B cell (primary cell): ENCODE measurements around the gene CACTIN. TPM values are rescaled to one million over a fixed set of nuclear protein-coding genes. Genes with fewer than 3 reads are reported as not detected.

Experiments
- ATAC-seq: fragments of 200-7000 bp; cut with Tn5 transposase; one replicate; pipeline ENCODE4 v1.10.0; 2021; ENCODE audit warnings: low read depth, mild to moderate bottlenecking, moderate number of reproducible peaks, moderate library complexity
- CTCF ChIA-PET: fragments of 350-600 bp; sonication (Branson Sonifier 250); formaldehyde crosslinking; loops from one replicate; lab custom pipeline; 2021; ENCODE audit warnings: antibody characterized with exemption, inconsistent platforms; lab: Charles Lee
- POLR2A ChIA-PET: fragments of 350-600 bp; sonication (Branson Sonifier 250); formaldehyde crosslinking; loops from one replicate; lab custom pipeline; 2021; ENCODE audit warnings: antibody characterized with exemption; lab: Charles Lee
- DNase-seq: peaks from one replicate; pipeline ENCODE4 v3.0.0; 2013
- H2AFZ ChIP-seq: 2 replicates; pipeline ENCODE4 v1.6.1; 2012; ENCODE audit warnings: mild to moderate bottlenecking, low read depth, low read length; ENCODE audit not compliant: insufficient read depth, poor library complexity, severe bottlenecking
- H3K27ac ChIP-seq, 2 donors: 1 replicate in 1 of 2; 2 replicates in 1 of 2; pipeline ENCODE4 v1.5.1; 2012 to 2013; ENCODE audit warnings: low read length in 2 of 2, mild to moderate bottlenecking in 2 of 2, moderate library complexity in 1 of 2
- H3K27me3 ChIP-seq, 4 experiments: fragments of 200-600 bp in 1 of 4; sonication (generic) in 1 of 4; replicated peaks in 1 of 4; 1 replicate in 2 of 4; 2 replicates in 2 of 4; pipeline versions ENCODE4 v1.6.1 to v1.7.0; 2013 to 2016; ENCODE audit warnings: low read length in 3 of 4, mild to moderate bottlenecking in 2 of 4, mixed read lengths in 1 of 4, moderate library complexity in 1 of 4; ENCODE audit not compliant: insufficient read depth in 4 of 4, control insufficient read depth in 3 of 4; ENCODE audit errors: control extremely low read depth in 1 of 4
- H3K36me3 ChIP-seq, 2 experiments: replicated peaks in 1 of 2; 1 replicate in 1 of 2; 2 replicates in 1 of 2; pipeline versions ENCODE4 v1.6.1 to v1.7.1; 2013; ENCODE audit warnings: low read length in 1 of 2; ENCODE audit not compliant: insufficient read depth in 2 of 2, control insufficient read depth in 1 of 2; ENCODE audit errors: control extremely low read depth in 1 of 2, extremely low read depth in 1 of 2
- H3K4me1 ChIP-seq, 2 donors: fragments of 200-600 bp in 1 of 2; sonication (generic) in 1 of 2; 1 replicate in 1 of 2; 2 replicates in 1 of 2; pipeline versions ENCODE4 v1.5.1 to v1.6.1; 2013 to 2017; ENCODE audit warnings: low read length in 2 of 2; ENCODE audit not compliant: control insufficient read depth in 2 of 2, insufficient read depth in 2 of 2
- H3K4me2 ChIP-seq: replicated peaks from 2 replicates; pipeline ENCODE3; 2012; ENCODE audit warnings: mild to moderate bottlenecking, low read depth, low read length; ENCODE audit not compliant: poor library complexity, severe bottlenecking
- H3K4me3 ChIP-seq, 5 experiments: fragments of 200-600 bp in 1 of 5; sonication (generic) in 1 of 5; 1 replicate in 3 of 5; 2 replicates in 2 of 5; pipeline versions ENCODE4 v1.5.1 to v1.7.0; 2011 to 2016; ENCODE audit warnings: low read length in 4 of 5, mild to moderate bottlenecking in 4 of 5, low read depth in 2 of 5, control low read depth in 1 of 5, moderate library complexity in 1 of 5; ENCODE audit not compliant: insufficient read depth in 1 of 5; ENCODE audit errors: control extremely low read depth in 1 of 5, extremely low read depth in 1 of 5
- H3K79me2 ChIP-seq: fragments of 200-600 bp; sonication (generic); one replicate; pipeline ENCODE4 v1.6.0; 2016; ENCODE audit warnings: low read length; ENCODE audit not compliant: control insufficient read depth, insufficient read depth
- H3K9ac ChIP-seq: fragments of 200-600 bp; sonication (generic); 2 replicates; pipeline ENCODE4 v1.6.1; 2017; ENCODE audit warnings: mild to moderate bottlenecking, low read length, moderate library complexity
- H3K9me3 ChIP-seq, 3 donors: one replicate each; pipeline versions ENCODE4 v1.6.1 to v1.7.1; 2013; ENCODE audit warnings: low read length in 2 of 3; ENCODE audit not compliant: control insufficient read depth in 2 of 3, insufficient read depth in 1 of 3; ENCODE audit errors: control extremely low read depth in 1 of 3
- H4K20me1 ChIP-seq: 2 replicates; pipeline ENCODE4 v1.6.0; 2012; ENCODE audit warnings: mild to moderate bottlenecking, low read length; ENCODE audit not compliant: insufficient read depth, control insufficient read depth, poor library complexity, severe bottlenecking
- H3K27ac Mint-ChIP-seq: one replicate; pipeline ENCODE4 v1.8.0; 2021; ENCODE audit warnings: mixed read lengths
- H3K27me3 Mint-ChIP-seq: one replicate; pipeline ENCODE4 v1.8.0; 2021; ENCODE audit warnings: mixed read lengths
- H3K4me1 Mint-ChIP-seq: one replicate; pipeline ENCODE4 v1.8.0; 2021; ENCODE audit warnings: mixed read lengths
- H3K4me3 Mint-ChIP-seq: one replicate; pipeline ENCODE4 v1.8.0; 2021; ENCODE audit warnings: mixed read lengths
- H3K9me3 Mint-ChIP-seq: one replicate; pipeline ENCODE4 v1.8.0; 2022; ENCODE audit warnings: mixed read lengths; ENCODE audit not compliant: insufficient read depth
- CTCF ChIP-seq: fragments of 200-600 bp; IDR thresholded peaks from one replicate; pipeline ENCODE4 v1.8.0; 2022; ENCODE audit warnings: antibody characterized with exemption, mild to moderate bottlenecking
- EZH2 ChIP-seq: IDR thresholded peaks from 2 replicates; pipeline ENCODE4 v1.6.1; 2012; ENCODE audit warnings: borderline replicate concordance, low read depth, mild to moderate bottlenecking, moderate library complexity, low read length; ENCODE audit not compliant: insufficient read depth, poor library complexity, severe bottlenecking
- WGBS: methylation state at CpG from one replicate; pipeline ENCODE4 v1.1.5; 2013; ENCODE audit warnings: missing lambda C conversion rate; ENCODE audit not compliant: insufficient coverage; 5-methylcytosine and 5-hydroxymethylcytosine counted together
- intact Hi-C: fragments of 100-400 bp; cut with micrococcal nuclease; formaldehyde crosslinking; loops from one replicate; pipeline ENCODE4 v1.10.0; 2022
- polyA plus RNA-seq: library from polyadenylated mRNA; depleted of rRNA; stranded (reverse); fragments of >200 nt; gene quantifications from 2 replicates; pipeline ENCODE4 v1.2.3, GENCODE V29; 2012
- total RNA-seq, 2 donors: library from RNA; stranded (reverse); fragments of 120-200 nt in 1 of 2; gene quantifications; 1 replicate in 1 of 2; 2 replicates in 1 of 2; pipeline versions ENCODE4 v1.2.3 to v1.2.4, GENCODE V29; 2013 to 2022

Gene CACTIN
- total and polyA plus RNA-seq, 2 donors (not counting 1 experiment from before 2014, with no cell fraction given), result 40.6 to 41.8 TPM

GRCh38 chr19:3665681-3666544 is 39.3 kb upstream of the CACTIN start:
- intact Hi-C loops, result loop anchor here (1.0 to 5.0 kb wide), 3 partner anchors 34 to 156 kb away; partner anchors contain the start of gene PIP5K1C
- peak; percentile 82 for DNase-seq
- Histone ChIP-seq H3K9me3 (peaks cover 0 to 10% (median 3%) of the 10 kb centered on the region in 3 donors), H3K27me3 (peaks cover 0 to 4% (median 2%) of the 10 kb centered on the region in 4 experiments), H3K36me3 (peaks cover 0 to 12% of the 10 kb centered on the region in 2 experiments), H3K4me1 (peaks cover 23 to 28% of the 10 kb centered on the region in 2 donors), H3K4me2 (peak overlapping the region; percentile 75), H2AFZ (peak overlapping the region; percentile 55), H3K4me3 (peak overlapping the region in 4 of 5 experiments; percentile 12 to 50 (median 32)), H3K79me2 (peaks cover 44% of the 10 kb centered on the region), H3K9ac (peak overlapping the region; percentile 58), H4K20me1 (peaks cover 46% of the 10 kb centered on the region), H3K27ac (peak overlapping the region in 1 of 2 donors; percentile 55)
- H3K9me3 Mint-ChIP-seq, result no peaks in the 10 kb centered on the region
- CTCF ChIA-PET, result interaction anchor here (0.5 to 5.1 kb wide), 16 partner anchors 9 to 298 kb away, joined by 3 to 110 read pairs (median 4); partner anchors contain the start of genes CACTIN, PIP5K1C and TJP3
- peak overlapping the region; percentile 74 for H3K4me3 Mint-ChIP-seq
- ATAC-seq, result peak; percentile 89
- H3K4me1 Mint-ChIP-seq, result peaks cover 38% of the 10 kb centered on the region
- 40% methylated on average over 40 of the region's 40 CpGs for WGBS
- TF ChIP-seq EZH2 (no peak), CTCF (peak; percentile 94)
- H3K27me3 Mint-ChIP-seq, result no peaks in the 10 kb centered on the region
- peak overlapping the region; percentile 65 for H3K27ac Mint-ChIP-seq
- POLR2A ChIA-PET, result interaction anchor here (0.6 kb wide), 1 partner anchor 22 kb away, joined by 8 read pairs; no protein-coding TSS in a partner anchor
